Sigmoid colon (tissue), 4 donors: ENCODE results near the gene ALDH6A1.

Source experiments
- POLR2A ChIP-seq, 2 donors: fragments of 450-650 bp; IDR thresholded peaks; one replicate each; pipeline ENCODE4 v1.6.1; 2016; ENCODE audit warnings: antibody characterized with exemption in 2 of 2, mild to moderate bottlenecking in 2 of 2, moderate library complexity in 2 of 2
- POLR2AphosphoS5 ChIP-seq, 4 donors: sonication (generic); formaldehyde crosslinking; IDR thresholded peaks; one replicate each; pipeline ENCODE4 v1.6.1; 2017; ENCODE audit warnings: antibody characterized with exemption in 4 of 4
- TF ChIP-seq, protein P1 (sequence below), 4 experiments: fragments of 450-650 bp in 3 of 4; fragments of 200-600 bp in 1 of 4; IDR thresholded peaks; one replicate each; pipeline ENCODE4 v1.5.1; 2016 to 2019; ENCODE audit warnings: antibody characterized with exemption in 4 of 4, mild to moderate bottlenecking in 3 of 4, moderate library complexity in 2 of 4

DNA sequence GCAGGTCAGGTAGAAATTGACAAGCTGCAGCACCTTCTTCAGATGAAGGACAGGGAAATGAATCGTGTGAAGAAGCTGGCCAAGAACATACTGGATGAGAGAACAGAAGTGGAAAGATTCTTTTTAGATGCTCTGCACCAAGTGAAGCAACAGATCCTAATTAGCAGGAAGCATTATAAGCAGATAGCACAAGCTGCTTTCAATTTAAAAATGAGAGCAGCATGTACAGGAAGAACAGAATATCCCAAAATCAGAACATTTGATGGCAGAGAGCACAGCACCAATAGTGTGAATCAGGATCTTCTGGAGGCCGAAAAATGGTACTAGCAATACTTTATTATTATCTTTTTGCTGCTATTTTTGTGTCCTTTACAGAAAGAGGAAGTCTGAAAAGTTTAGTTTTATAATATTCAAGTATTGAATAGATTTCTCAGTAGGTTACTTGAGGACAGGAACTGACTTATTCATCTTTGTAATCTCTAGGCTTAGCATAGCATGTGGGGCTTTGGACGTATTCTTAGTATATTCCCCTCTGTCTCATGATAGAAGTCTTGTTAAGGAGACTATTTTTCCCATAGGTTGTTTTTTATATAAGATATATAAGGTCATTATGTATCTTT lies 34.3 kb downstream of the ALDH6A1 start:
- TF ChIP-seq, protein P1, sequence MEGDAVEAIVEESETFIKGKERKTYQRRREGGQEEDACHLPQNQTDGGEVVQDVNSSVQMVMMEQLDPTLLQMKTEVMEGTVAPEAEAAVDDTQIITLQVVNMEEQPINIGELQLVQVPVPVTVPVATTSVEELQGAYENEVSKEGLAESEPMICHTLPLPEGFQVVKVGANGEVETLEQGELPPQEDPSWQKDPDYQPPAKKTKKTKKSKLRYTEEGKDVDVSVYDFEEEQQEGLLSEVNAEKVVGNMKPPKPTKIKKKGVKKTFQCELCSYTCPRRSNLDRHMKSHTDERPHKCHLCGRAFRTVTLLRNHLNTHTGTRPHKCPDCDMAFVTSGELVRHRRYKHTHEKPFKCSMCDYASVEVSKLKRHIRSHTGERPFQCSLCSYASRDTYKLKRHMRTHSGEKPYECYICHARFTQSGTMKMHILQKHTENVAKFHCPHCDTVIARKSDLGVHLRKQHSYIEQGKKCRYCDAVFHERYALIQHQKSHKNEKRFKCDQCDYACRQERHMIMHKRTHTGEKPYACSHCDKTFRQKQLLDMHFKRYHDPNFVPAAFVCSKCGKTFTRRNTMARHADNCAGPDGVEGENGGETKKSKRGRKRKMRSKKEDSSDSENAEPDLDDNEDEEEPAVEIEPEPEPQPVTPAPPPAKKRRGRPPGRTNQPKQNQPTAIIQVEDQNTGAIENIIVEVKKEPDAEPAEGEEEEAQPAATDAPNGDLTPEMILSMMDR (IDR thresholded peaks at IDR 0.05) = no peak
- TF ChIP-seq POLR2AphosphoS5 (IDR thresholded peaks at IDR 0.05) (no peak), POLR2A (IDR thresholded peaks at IDR 0.05) (no peak)
